Loucy (cell line): ENCODE measurements around the gene SLC16A13.

ENCODE experiments used
- H2AFZ ChIP-seq: fragments of 200-600 bp; sonication (generic); 2 replicates; pipeline ENCODE4 v1.6.0; 2016; ENCODE audit warnings: antibody characterized with exemption, mild to moderate bottlenecking, low read length, moderate library complexity
- H3F3A ChIP-seq: fragments of 200-600 bp; 2 replicates; pipeline ENCODE4 v1.6.0; 2016; ENCODE audit warnings: antibody characterized with exemption, low read depth, mild to moderate bottlenecking
- H3K27me3 ChIP-seq: fragments of 200-600 bp; sonication (generic); 2 replicates; pipeline ENCODE4 v1.6.1; 2014; ENCODE audit warnings: low read length, mild to moderate bottlenecking; ENCODE audit not compliant: insufficient read depth, poor library complexity, severe bottlenecking
- H3K36me3 ChIP-seq: fragments of 200-600 bp; sonication (generic); 2 replicates; pipeline ENCODE4 v1.6.1; 2016; ENCODE audit warnings: low read length; ENCODE audit not compliant: insufficient read depth
- H3K4me1 ChIP-seq: fragments of 200-600 bp; sonication (generic); 2 replicates; pipeline ENCODE4 v1.5.1; 2014; ENCODE audit warnings: low read length, mild to moderate bottlenecking; ENCODE audit not compliant: insufficient read depth, poor library complexity, severe bottlenecking
- H3K4me2 ChIP-seq: fragments of 200-600 bp; sonication (generic); 2 replicates; pipeline ENCODE4 v1.6.0; 2014; ENCODE audit warnings: antibody characterized with exemption, low read length, low read depth, mild to moderate bottlenecking; ENCODE audit not compliant: poor library complexity, severe bottlenecking
- H3K4me3 ChIP-seq: fragments of 200-600 bp; sonication (generic); 2 replicates; pipeline ENCODE4 v1.5.1; 2014; ENCODE audit warnings: low read length, mild to moderate bottlenecking, mixed read lengths; ENCODE audit not compliant: poor library complexity, severe bottlenecking
- H3K79me2 ChIP-seq: fragments of 200-600 bp; sonication (generic); 2 replicates; pipeline ENCODE4 v1.6.1; 2014; ENCODE audit warnings: low read length; ENCODE audit not compliant: insufficient read depth
- H3K9ac ChIP-seq: fragments of 200-600 bp; sonication (generic); 2 replicates; pipeline ENCODE4 v1.6.0; 2014; ENCODE audit warnings: mild to moderate bottlenecking, low read depth, low read length, moderate library complexity; ENCODE audit not compliant: poor library complexity, severe bottlenecking
- H3K9me2 ChIP-seq: fragments of 200-600 bp; sonication (generic); replicated peaks from 2 replicates; pipeline ENCODE4 v1.6.1; 2016; ENCODE audit warnings: low read depth, low read length, mixed read lengths
- H3K9me3 ChIP-seq: fragments of 200-600 bp; sonication (generic); 2 replicates; pipeline ENCODE4 v1.6.1; 2014; ENCODE audit warnings: mild to moderate bottlenecking, antibody characterized with exemption, low read length, low read depth; ENCODE audit not compliant: insufficient read depth
- H4K20me1 ChIP-seq: fragments of 200-600 bp; sonication (generic); 2 replicates; pipeline ENCODE4 v1.6.0; 2014; ENCODE audit warnings: antibody characterized with exemption, low read length, mild to moderate bottlenecking; ENCODE audit not compliant: insufficient read depth, poor library complexity, severe bottlenecking
- CTCF ChIP-seq: fragments of 200-600 bp; sonication (generic); conservative IDR thresholded peaks from 2 replicates; pipeline ENCODE4 v1.5.1; 2014; ENCODE audit warnings: mild to moderate bottlenecking, antibody characterized with exemption, low read length
- EZH2phosphoT487 ChIP-seq: fragments of 200-600 bp; IDR thresholded peaks from 2 replicates; pipeline ENCODE4 v1.6.1; 2018; ENCODE audit warnings: antibody characterized with exemption, mild to moderate bottlenecking, moderate library complexity, borderline replicate concordance

Gene SLC16A13

GRCh38 chr17:7021993-7022778, 13.6 kb upstream of the SLC16A13 start:
- Histone ChIP-seq H3K36me3 (no peaks in the 10 kb centered on the region), H3K79me2 (no peaks in the 10 kb centered on the region), H2AFZ (peak overlapping the region; percentile 88), H3K4me2 (peak overlapping the region; percentile 60), H3K27me3 (no peaks in the 10 kb centered on the region), H3K4me3 (peak overlapping the region; percentile 48), H3K9me2 (no peaks in the 10 kb centered on the region), H3K9ac (peak overlapping the region; percentile 26), H3F3A (no peaks in the 10 kb centered on the region), H3K4me1 (peaks cover 18% of the 10 kb centered on the region), H4K20me1 (no peaks in the 10 kb centered on the region), H3K9me3 (no peaks in the 10 kb centered on the region)
- no peak for TF ChIP-seq EZH2phosphoT487
- TF ChIP-seq CTCF, result peak; percentile 82

GRCh38 chr17:7022781-7023571, 12.8 kb upstream of the SLC16A13 start, which contains the start of gene BCL6B:
TSS of gene BCL6B (plus strand) at chr17:7023050. CDS start at chr17:7023672, 622 bp downstream.
- peaks cover 10% of the 10 kb centered on the region for H3K4me1 ChIP-seq
- no peaks in the 10 kb centered on the region for H3K36me3 ChIP-seq
- H3F3A ChIP-seq, result no peaks in the 10 kb centered on the region
- peak within 1 kb of the TSS; percentile 26 for H3K9ac ChIP-seq
- peak within 1 kb of the TSS; percentile 60 for H3K4me2 ChIP-seq
- TF ChIP-seq CTCF, result no peak
- TF ChIP-seq EZH2phosphoT487, result no peak
- no peaks in the 10 kb centered on the region for H3K79me2 ChIP-seq
- H3K27me3 ChIP-seq, result no peaks in the 10 kb centered on the region
- H3K9me2 ChIP-seq, result no peaks in the 10 kb centered on the region
- H3K4me3 ChIP-seq, result peak within 1 kb of the TSS; percentile 48
- no peaks in the 10 kb centered on the region for H3K9me3 ChIP-seq
- H2AFZ ChIP-seq, result peak within 1 kb of the TSS; percentile 88
- H4K20me1 ChIP-seq, result no peaks in the 10 kb centered on the region

- no peaks in the 10 kb centered on the region for H3F3A ChIP-seq
- H3K9me3 ChIP-seq, result no peaks in the 10 kb centered on the region
- H3K4me2 ChIP-seq, result no peak overlapping the region
- TF ChIP-seq EZH2phosphoT487 (no peak), CTCF (no peak)
- H4K20me1 ChIP-seq, result no peaks in the 10 kb centered on the region
- no peak overlapping the region for H2AFZ ChIP-seq
- no peaks in the 10 kb centered on the region for H3K79me2 ChIP-seq
- no peaks in the 10 kb centered on the region for H3K9me2 ChIP-seq
- H3K27me3 ChIP-seq, result no peaks in the 10 kb centered on the region
- H3K4me3 ChIP-seq, result no peak overlapping the region
- no peaks in the 10 kb centered on the region for H3K36me3 ChIP-seq
- peaks cover 4% of the 10 kb centered on the region for H3K4me1 ChIP-seq
- no peak overlapping the region for H3K9ac ChIP-seq
These were observed 12.0 kb upstream of the SLC16A13 start for GRCh38 chr17:7023576-7024401.
